Uterus (tissue), 2 donors: ENCODE data around the gene CRMP1.

Source experiments
- POLR2A ChIP-seq, 2 donors: fragments of 450-650 bp; IDR thresholded peaks; one replicate each; pipeline ENCODE4 v1.6.1; 2016; ENCODE audit warnings: antibody characterized with exemption in 2 of 2, mild to moderate bottlenecking in 1 of 2, moderate library complexity in 1 of 2
- TF ChIP-seq, protein P1 (sequence below), 4 experiments: fragments of 200-600 bp in 2 of 4; fragments of 450-650 bp in 2 of 4; sonication (generic) in 2 of 4; IDR thresholded peaks; one replicate each; pipeline ENCODE4 v1.5.1; 2016 to 2019; ENCODE audit warnings: antibody characterized with exemption in 4 of 4, mild to moderate bottlenecking in 2 of 4, moderate library complexity in 1 of 4

DNA sequence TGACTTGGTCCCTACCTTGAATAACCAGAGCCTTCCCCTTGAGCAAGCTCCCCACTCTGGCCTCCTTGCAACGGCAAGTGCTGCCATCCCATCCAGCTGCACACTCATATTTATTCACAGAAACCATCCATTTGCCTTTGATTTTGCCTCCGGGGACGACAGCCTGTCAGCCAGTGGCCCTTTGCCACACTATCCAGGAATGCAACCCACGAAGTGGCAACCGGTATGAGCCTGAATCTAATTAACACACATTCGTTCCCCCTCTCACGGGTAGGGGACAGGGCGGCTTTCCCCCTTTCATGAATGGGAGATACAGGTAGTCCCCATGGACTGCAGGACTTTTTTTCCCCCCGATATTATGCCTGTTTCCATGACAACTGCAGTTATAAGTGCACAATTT, 15.5 kb downstream of the CRMP1 start:
- no peak for TF ChIP-seq POLR2A (IDR thresholded peaks at IDR 0.05)
- TF ChIP-seq, protein P1, sequence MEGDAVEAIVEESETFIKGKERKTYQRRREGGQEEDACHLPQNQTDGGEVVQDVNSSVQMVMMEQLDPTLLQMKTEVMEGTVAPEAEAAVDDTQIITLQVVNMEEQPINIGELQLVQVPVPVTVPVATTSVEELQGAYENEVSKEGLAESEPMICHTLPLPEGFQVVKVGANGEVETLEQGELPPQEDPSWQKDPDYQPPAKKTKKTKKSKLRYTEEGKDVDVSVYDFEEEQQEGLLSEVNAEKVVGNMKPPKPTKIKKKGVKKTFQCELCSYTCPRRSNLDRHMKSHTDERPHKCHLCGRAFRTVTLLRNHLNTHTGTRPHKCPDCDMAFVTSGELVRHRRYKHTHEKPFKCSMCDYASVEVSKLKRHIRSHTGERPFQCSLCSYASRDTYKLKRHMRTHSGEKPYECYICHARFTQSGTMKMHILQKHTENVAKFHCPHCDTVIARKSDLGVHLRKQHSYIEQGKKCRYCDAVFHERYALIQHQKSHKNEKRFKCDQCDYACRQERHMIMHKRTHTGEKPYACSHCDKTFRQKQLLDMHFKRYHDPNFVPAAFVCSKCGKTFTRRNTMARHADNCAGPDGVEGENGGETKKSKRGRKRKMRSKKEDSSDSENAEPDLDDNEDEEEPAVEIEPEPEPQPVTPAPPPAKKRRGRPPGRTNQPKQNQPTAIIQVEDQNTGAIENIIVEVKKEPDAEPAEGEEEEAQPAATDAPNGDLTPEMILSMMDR (IDR thresholded peaks at IDR 0.05) = no peak
